AG04449 (cell line): ENCODE measurements around the gene PTPRJ.
A peak's percentile ranks its signal among the peaks of the same experiment; 100 is the strongest.

Source experiments
- CTCF ChIA-PET: fragments of 350-600 bp; formaldehyde crosslinking; extraction: SDS; loops from one replicate; lab custom pipeline; 2021; ENCODE audit warnings: antibody characterized with exemption; lab: Yijun Ruan, JAX
- POLR2A ChIA-PET: fragments of 400-600, 350-600 bp; formaldehyde crosslinking; extraction: SDS; loops from one replicate; lab custom pipeline; 2020; ENCODE audit warnings: antibody characterized with exemption, inconsistent platforms; lab: Yijun Ruan, JAX
- DNase-seq: peaks from one replicate; pipeline ENCODE4 v3.0.0-alpha.2; 2010; ENCODE audit warnings: low read depth, low spot score
- H3K4me3 ChIP-seq: 2 replicates; pipeline ENCODE4 v1.5.1; 2011; ENCODE audit warnings: low read depth, mild to moderate bottlenecking, control low read depth, low read length
- CTCF ChIP-seq: IDR thresholded peaks from one replicate; pipeline ENCODE4 v1.5.1; 2011; ENCODE audit warnings: mild to moderate bottlenecking, moderate library complexity, low read length, control low read depth, inconsistent platforms; ENCODE audit not compliant: insufficient read depth; ENCODE audit errors: missing control alignments

The PTPRJ gene

GRCh38 chr11:48095779-48096470 is 115.6 kb downstream of the PTPRJ start:
- H3K4me3 ChIP-seq: no peak overlapping the region
- DNase-seq: peak; percentile 31
- CTCF ChIA-PET: interaction anchor here (6.8 to 7.7 kb wide), 2 partner anchors 13 to 161 kb away, joined by 42 to 95 read pairs; no protein-coding TSS in a partner anchor
- no peak for TF ChIP-seq CTCF
- POLR2A ChIA-PET: no interaction called here

DNA sequence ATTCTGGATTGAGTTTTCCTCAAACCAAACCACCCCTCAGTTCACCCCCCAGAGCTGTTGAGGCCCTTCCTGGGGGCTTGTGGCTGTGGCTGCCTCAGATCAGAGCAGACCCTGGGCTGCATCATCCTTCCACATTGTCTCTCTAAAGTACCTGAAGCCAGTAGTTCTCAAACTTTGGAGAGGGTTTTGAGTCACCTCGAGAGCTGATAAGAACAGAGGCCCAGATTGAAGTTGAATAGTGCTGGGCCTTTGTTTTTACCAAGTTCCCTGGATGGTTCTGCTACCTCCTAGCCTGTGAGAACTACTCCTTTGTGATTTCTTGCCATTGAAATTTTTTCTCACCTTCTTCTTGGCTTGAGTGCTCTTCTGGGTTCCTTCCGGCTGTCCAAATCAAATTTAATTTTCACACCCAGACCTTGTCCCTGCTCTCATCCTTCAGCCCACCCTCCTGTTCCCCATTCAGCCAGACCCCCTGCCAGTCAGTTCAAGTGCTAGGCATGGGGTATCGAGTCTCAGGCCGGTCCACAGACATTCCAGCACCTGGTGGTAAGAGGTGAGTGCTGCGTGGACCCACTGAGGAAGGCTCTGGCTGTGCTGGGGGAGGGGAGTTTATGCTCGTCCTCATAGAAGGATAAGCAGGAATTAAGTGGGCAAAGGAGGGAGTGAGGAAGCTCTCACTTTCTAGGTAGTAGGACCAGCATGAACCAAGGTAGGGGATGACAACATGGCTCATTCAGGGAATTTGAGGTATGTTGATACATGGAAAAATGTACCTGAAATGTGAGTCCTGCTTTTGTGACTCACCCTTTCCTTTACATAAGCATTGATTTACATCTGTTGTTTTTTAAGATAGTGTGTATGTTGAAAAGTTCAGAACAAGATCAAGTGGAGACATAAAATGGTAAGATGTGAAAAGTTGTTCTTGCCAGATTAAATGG is 116.5 kb downstream of the PTPRJ start:
- CTCF ChIA-PET: interaction anchor here (6.8 to 7.7 kb wide), 2 partner anchors 12 to 162 kb away, joined by 42 to 95 read pairs; no protein-coding TSS in a partner anchor
- POLR2A ChIA-PET: no interaction called here
- H3K4me3 ChIP-seq: no peak overlapping the region
- TF ChIP-seq CTCF: no peak
- DNase-seq: no peak

DNA sequence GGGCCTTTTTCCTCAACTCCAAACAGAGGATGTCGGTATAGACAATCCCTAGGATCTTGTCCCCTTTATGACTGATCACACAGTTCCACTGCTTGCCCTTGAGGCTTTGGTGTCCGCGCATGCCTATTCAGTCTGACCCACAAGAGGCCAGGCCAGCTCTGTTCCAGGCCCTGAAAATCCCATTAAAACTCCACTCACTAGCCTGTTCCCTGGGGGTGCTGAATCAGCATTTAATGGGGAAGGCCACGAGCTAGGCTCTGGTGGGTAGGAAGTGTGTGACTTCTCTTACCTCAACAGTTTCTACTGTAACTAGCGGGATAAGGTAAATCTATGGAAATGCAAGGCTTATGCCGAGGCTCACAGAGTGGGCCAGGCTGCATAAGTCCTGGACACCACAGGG is 117.7 kb downstream of the PTPRJ start:
- ChIA-PET POLR2A (no interaction called here), CTCF (interaction anchor here (6.8 to 7.7 kb wide), 2 partner anchors 10 to 163 kb away, joined by 42 to 95 read pairs; no protein-coding TSS in a partner anchor)
- H3K4me3 ChIP-seq: no peak overlapping the region
- TF ChIP-seq CTCF: no peak
- DNase-seq: no peak

DNA sequence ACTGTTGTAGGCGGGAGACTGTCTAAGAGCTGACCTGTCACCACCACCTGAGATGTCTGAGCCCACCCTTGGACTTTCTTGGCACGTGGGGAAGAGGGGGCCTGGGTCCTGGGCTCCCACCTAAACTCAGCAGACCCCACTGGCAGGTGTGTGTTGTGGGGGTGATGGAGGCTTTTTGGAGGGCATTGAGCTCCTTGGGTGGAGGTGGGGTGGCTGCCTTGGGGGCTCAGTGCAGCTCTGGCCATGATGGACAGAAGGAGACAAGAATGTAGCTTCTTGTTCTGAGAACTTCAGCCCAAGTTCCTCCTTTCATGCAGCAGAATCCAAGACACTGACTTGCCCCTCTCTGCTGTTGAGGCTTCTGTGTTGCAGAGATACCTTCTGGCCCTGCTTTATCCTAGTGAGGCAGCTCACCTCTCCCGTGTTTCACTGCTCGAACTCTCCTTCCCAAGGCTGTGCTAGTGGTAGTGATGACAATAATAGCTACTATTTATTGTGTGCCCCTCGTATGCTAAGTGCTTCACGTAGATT is 119.6 kb downstream of the PTPRJ start:
- ChIA-PET CTCF (interaction anchor here (0.7 to 7.7 kb wide), 3 partner anchors 8 to 165 kb away, joined by 3 to 95 read pairs (median 42); no protein-coding TSS in a partner anchor), POLR2A (no interaction called here)
- H3K4me3 ChIP-seq: no peak overlapping the region
- DNase-seq: no peak
- TF ChIP-seq CTCF: no peak

- ChIA-PET CTCF (interaction anchor here (0.6 to 7.7 kb wide), 4 partner anchors 7 to 336 kb away, joined by 3 to 95 read pairs (median 22); no protein-coding TSS in a partner anchor), POLR2A (no interaction called here)
- TF ChIP-seq CTCF: no peak
- H3K4me3 ChIP-seq: no peak overlapping the region
- DNase-seq: no peak
Observed at GRCh38 chr11:48101044-48101733, 120.8 kb downstream of the PTPRJ start.
